Ovary (tissue), 3 donors: Measurements from ENCODE around the gene GLTP.

Experiments
- CTCF ChIP-seq, 3 donors: fragments of 450-650 bp in 2 of 3; fragments of 200-600 bp in 1 of 3; IDR thresholded peaks; one replicate each; pipeline versions ENCODE4 v1.5.1 to v1.8.0; 2016 to 2022; ENCODE audit warnings: antibody characterized with exemption in 3 of 3, mild to moderate bottlenecking in 1 of 3
- POLR2A ChIP-seq: fragments of 450-650 bp; IDR thresholded peaks from one replicate; pipeline ENCODE4 v1.6.1; 2017; ENCODE audit warnings: antibody characterized with exemption, mild to moderate bottlenecking, moderate library complexity
- donor health status: DM: no; HTN: no; CAD: no.

- TF ChIP-seq POLR2A (no peak), CTCF (IDR thresholded peaks at IDR 0.05) (no peak)
These were observed 39.0 kb downstream of the GLTP start for GRCh38 chr12:109841356-109841755.
